ENCODE data around the gene POLR2E. TPM values are rescaled to one million over a fixed set of nuclear protein-coding genes. Genes with fewer than 3 reads are reported as not detected.

The POLR2E gene
- total RNA-seq, 1 experiment from 2014 or later = 279 TPM

GRCh38 chr19:1070576-1070930 is 24.6 kb downstream of the POLR2E start:
- Histone ChIP-seq H3K27ac (ENCODE audit: low read length) (no peak overlapping the region), H3K9me3 (ENCODE audit: control insufficient read depth, insufficient read depth, low read depth, low read length) (no peaks in the 10 kb centered on the region), H3K27me3 (ENCODE audit: control insufficient read depth, insufficient read depth, low read length) (no peaks in the 10 kb centered on the region), H3K4me3 (ENCODE audit: low read depth in 2 of 2, low read length in 2 of 2) (no peak overlapping the region), H3K4me1 (ENCODE audit: control insufficient read depth, insufficient read depth, low read length) (peaks cover 15% of the 10 kb centered on the region), H3K36me3 (ENCODE audit: control insufficient read depth, insufficient read depth, low read length) (no peaks in the 10 kb centered on the region; the same call in 1 of the 2 replicates)
- in situ Hi-C loops (cut with HindIII; ENCODE audit: low pct_unique_long_range_greater_than_20kb, low sequenced_read_pairs) (no loop called here), intact Hi-C loops (cut with micrococcal nuclease; ENCODE audit: unreplicated experiment) (no loop called here)
- no peak for ATAC-seq
- DNase-seq (ENCODE audit: low read depth, low spot score) = no peak
- no peak for TF ChIP-seq TCF7L2 (IDR thresholded peaks at IDR 0.05; ENCODE audit: low read depth, low read length)
- no peak for TF ChIP-seq POLR2AphosphoS5 (IDR thresholded peaks at IDR 0.05; ENCODE audit: low read depth, low read length)
- TF ChIP-seq, protein P1, sequence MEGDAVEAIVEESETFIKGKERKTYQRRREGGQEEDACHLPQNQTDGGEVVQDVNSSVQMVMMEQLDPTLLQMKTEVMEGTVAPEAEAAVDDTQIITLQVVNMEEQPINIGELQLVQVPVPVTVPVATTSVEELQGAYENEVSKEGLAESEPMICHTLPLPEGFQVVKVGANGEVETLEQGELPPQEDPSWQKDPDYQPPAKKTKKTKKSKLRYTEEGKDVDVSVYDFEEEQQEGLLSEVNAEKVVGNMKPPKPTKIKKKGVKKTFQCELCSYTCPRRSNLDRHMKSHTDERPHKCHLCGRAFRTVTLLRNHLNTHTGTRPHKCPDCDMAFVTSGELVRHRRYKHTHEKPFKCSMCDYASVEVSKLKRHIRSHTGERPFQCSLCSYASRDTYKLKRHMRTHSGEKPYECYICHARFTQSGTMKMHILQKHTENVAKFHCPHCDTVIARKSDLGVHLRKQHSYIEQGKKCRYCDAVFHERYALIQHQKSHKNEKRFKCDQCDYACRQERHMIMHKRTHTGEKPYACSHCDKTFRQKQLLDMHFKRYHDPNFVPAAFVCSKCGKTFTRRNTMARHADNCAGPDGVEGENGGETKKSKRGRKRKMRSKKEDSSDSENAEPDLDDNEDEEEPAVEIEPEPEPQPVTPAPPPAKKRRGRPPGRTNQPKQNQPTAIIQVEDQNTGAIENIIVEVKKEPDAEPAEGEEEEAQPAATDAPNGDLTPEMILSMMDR (IDR thresholded peaks at IDR 0.05) = no peak
- TF ChIP-seq REST (IDR thresholded peaks at IDR 0.05; ENCODE audit: insufficient read depth in 1 of 2, low read depth in 2 of 2, low read length in 1 of 2) = no peak
- TF ChIP-seq SIN3A (IDR thresholded peaks at IDR 0.05; ENCODE audit: borderline replicate concordance, insufficient read depth, low read depth, low read length) = no peak
- ChIA-PET POLR2A (no interaction called here), CTCF (no interaction called here)
- BruUV-seq (replicated peaks) = no TSS peak

GRCh38 chr19:1069009-1069779 is 26.0 kb downstream of the POLR2E start:
- ATAC-seq = no peak
- no peak for DNase-seq (ENCODE audit: low read depth, low spot score)
- no peak for TF ChIP-seq REST (IDR thresholded peaks at IDR 0.05; ENCODE audit: insufficient read depth in 1 of 2, low read depth in 2 of 2, low read length in 1 of 2)
- TF ChIP-seq POLR2AphosphoS5 (IDR thresholded peaks at IDR 0.05; ENCODE audit: low read depth, low read length) = no peak
- Histone ChIP-seq H3K9me3 (ENCODE audit: control insufficient read depth, insufficient read depth, low read depth, low read length) (no peaks in the 10 kb centered on the region), H3K27me3 (ENCODE audit: control insufficient read depth, insufficient read depth, low read length) (no peaks in the 10 kb centered on the region), H3K4me3 (ENCODE audit: low read depth in 2 of 2, low read length in 2 of 2) (no peak overlapping the region), H3K36me3 (ENCODE audit: control insufficient read depth, insufficient read depth, low read length) (no peaks in the 10 kb centered on the region; the same call in 1 of the 2 replicates), H3K4me1 (ENCODE audit: control insufficient read depth, insufficient read depth, low read length) (peaks cover 19% of the 10 kb centered on the region), H3K27ac (ENCODE audit: low read length) (no peak overlapping the region)
- POLR2A ChIA-PET = no interaction called here
- intact Hi-C loops (cut with micrococcal nuclease; ENCODE audit: unreplicated experiment) (no loop called here), in situ Hi-C loops (cut with HindIII; ENCODE audit: low pct_unique_long_range_greater_than_20kb, low sequenced_read_pairs) (no loop called here)
- CTCF ChIA-PET = no interaction called here
- BruUV-seq (replicated peaks) = no TSS peak

Data from Panc1 (cell line).